Measurements from ENCODE around the gene LILRB5.
"Not testable (repeated sequence)": the region's sequence is repeated elsewhere in the genome, so short reads cannot be mapped to it uniquely, and the experiment has no call there.

DNA sequence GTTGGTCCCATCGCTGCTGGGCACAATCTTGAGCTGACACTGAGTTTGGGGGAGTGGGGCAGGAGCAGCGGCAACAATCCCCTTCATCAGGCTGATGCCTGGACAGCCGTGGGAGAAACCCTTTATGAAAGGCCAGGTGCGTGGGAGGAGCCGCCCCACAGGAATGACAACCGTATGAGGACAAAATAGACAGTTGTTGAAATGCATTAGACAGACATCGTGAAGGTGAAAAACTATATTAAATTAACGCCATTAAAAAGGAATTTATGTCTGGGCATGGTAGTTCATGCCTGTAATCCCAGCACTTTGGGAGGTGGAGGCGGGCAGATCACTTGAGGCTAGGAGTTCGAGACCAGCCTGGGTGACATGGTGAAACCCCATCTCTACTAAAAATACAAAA lies 32.5 kb downstream of the LILRB5 start:
- TF ChIP-seq, protein P1, sequence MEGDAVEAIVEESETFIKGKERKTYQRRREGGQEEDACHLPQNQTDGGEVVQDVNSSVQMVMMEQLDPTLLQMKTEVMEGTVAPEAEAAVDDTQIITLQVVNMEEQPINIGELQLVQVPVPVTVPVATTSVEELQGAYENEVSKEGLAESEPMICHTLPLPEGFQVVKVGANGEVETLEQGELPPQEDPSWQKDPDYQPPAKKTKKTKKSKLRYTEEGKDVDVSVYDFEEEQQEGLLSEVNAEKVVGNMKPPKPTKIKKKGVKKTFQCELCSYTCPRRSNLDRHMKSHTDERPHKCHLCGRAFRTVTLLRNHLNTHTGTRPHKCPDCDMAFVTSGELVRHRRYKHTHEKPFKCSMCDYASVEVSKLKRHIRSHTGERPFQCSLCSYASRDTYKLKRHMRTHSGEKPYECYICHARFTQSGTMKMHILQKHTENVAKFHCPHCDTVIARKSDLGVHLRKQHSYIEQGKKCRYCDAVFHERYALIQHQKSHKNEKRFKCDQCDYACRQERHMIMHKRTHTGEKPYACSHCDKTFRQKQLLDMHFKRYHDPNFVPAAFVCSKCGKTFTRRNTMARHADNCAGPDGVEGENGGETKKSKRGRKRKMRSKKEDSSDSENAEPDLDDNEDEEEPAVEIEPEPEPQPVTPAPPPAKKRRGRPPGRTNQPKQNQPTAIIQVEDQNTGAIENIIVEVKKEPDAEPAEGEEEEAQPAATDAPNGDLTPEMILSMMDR (IDR thresholded peaks at IDR 0.05), result not testable (repeated sequence)
- TF ChIP-seq ZFX (IDR thresholded peaks at IDR 0.05; ENCODE audit: borderline replicate concordance), result not testable (repeated sequence)
